Gastroesophageal sphincter (tissue), 3 donors: ENCODE data around the gene ARHGEF5.

Source experiments
- CTCF ChIP-seq, 4 experiments: fragments of 200-600 bp in 2 of 4; fragments of 450-650 bp in 2 of 4; sonication (generic) in 1 of 4; IDR thresholded peaks; one replicate each; pipeline ENCODE4 v1.5.1; 2017 to 2019; ENCODE audit warnings: antibody characterized with exemption in 4 of 4, mild to moderate bottlenecking in 2 of 4, moderate library complexity in 2 of 4
- EP300 ChIP-seq: sonication (generic); formaldehyde crosslinking; IDR thresholded peaks from one replicate; pipeline ENCODE4 v1.6.1; 2017; ENCODE audit warnings: antibody characterized with exemption, mild to moderate bottlenecking
- POLR2A ChIP-seq, 2 donors: fragments of 450-650 bp; IDR thresholded peaks; one replicate each; pipeline ENCODE4 v1.6.1; 2017; ENCODE audit warnings: antibody characterized with exemption in 2 of 2, mild to moderate bottlenecking in 2 of 2, moderate library complexity in 1 of 2
- POLR2AphosphoS5 ChIP-seq: sonication (generic); formaldehyde crosslinking; IDR thresholded peaks from one replicate; pipeline ENCODE4 v1.6.1; 2017; ENCODE audit warnings: antibody characterized with exemption

DNA sequence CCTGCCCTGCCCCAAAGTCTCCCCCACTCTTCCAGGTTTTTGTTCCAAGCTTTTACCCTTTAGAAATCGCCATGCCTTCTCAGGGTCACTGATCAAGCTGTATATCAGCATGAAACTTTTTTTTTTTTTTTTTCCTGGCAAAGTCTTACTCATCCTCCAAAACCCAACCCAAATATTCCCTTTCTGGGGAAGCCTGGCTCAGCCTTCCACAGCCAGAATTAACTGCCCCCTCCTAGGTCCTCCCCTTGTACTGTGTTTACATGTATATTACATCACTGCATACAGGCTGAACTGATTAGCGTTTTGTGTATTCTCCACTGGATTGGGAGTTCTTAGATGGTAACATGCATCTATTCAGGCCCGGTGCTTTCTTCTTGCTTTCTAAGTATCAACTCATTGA, 52.9 kb downstream of the ARHGEF5 start:
- TF ChIP-seq EP300: no peak
- no peak for TF ChIP-seq POLR2AphosphoS5
- TF ChIP-seq CTCF (IDR thresholded peaks at IDR 0.05): no peak
- no peak for TF ChIP-seq POLR2A (IDR thresholded peaks at IDR 0.05)
